SK-N-SH treated with all-trans-retinoic acid at 6 μM for 48 hours (cell line): ENCODE results near the gene OTUD1.

Source experiments
- ATAC-seq: fragments of 200-7000 bp; cut with Tn5 transposase; 3 replicates; pipeline ENCODE4 v1.9.1; 2020; ENCODE audit warnings: mild to moderate bottlenecking, moderate library complexity
- ARNTL ChIP-seq: fragments of 450-650 bp; formaldehyde crosslinking; IDR thresholded peaks from 2 replicates; pipeline ENCODE4 v1.5.0; 2020; ENCODE audit warnings: low read depth, mild to moderate bottlenecking, moderate library complexity, borderline replicate concordance
- BACH2 ChIP-seq: fragments of 250-450 bp; sonication (Bioruptor Pico); IDR thresholded peaks from 2 replicates; pipeline ENCODE4 v1.9.0; 2021; ENCODE audit warnings: mild to moderate bottlenecking, borderline replicate concordance
- CREB5 ChIP-seq: fragments of 250-450 bp; sonication (Bioruptor Pico); IDR thresholded peaks from 2 replicates; pipeline ENCODE4 v1.5.1; 2020; ENCODE audit warnings: low read depth, mild to moderate bottlenecking, moderate library complexity
- CSDC2 ChIP-seq: fragments of 250-450 bp; sonication (Bioruptor Pico); IDR thresholded peaks from 2 replicates; pipeline ENCODE4 v1.5.0; 2020; ENCODE audit warnings: mild to moderate bottlenecking, moderate library complexity
- CSRNP3 ChIP-seq: fragments of 250-450 bp; sonication (Bioruptor Pico); IDR thresholded peaks from 2 replicates; pipeline ENCODE4 v1.5.1; 2021; ENCODE audit warnings: mild to moderate bottlenecking, moderate library complexity
- ESRRG ChIP-seq: fragments of 250-450 bp; sonication (Bioruptor Pico); IDR thresholded peaks from 2 replicates; pipeline ENCODE4 v1.6.1; 2021; ENCODE audit warnings: mild to moderate bottlenecking
- GLIS3 ChIP-seq: fragments of 250-450 bp; sonication (Bioruptor Pico); IDR thresholded peaks from 2 replicates; pipeline ENCODE4 v1.5.0; 2020; ENCODE audit warnings: mild to moderate bottlenecking, moderate library complexity
- ISL1 ChIP-seq: fragments of 250-450 bp; sonication (Bioruptor Pico); IDR thresholded peaks from 2 replicates; pipeline ENCODE4 v2.1.2; 2022; ENCODE audit warnings: mild to moderate bottlenecking, moderate library complexity
- PATZ1 ChIP-seq: fragments of 250-450 bp; sonication (Bioruptor Pico); IDR thresholded peaks from 2 replicates; pipeline ENCODE4 v1.8.0; 2020; ENCODE audit warnings: mild to moderate bottlenecking, moderate library complexity, borderline replicate concordance
- PPARA ChIP-seq: fragments of 250-450 bp; sonication (Bioruptor Pico); IDR thresholded peaks from 2 replicates; pipeline ENCODE4 v1.5.0; 2020; ENCODE audit warnings: mild to moderate bottlenecking, borderline replicate concordance
- RARB ChIP-seq: fragments of 250-450 bp; sonication (Bioruptor Pico); IDR thresholded peaks from 2 replicates; pipeline ENCODE4 v1.8.0; 2021; ENCODE audit warnings: mild to moderate bottlenecking, moderate library complexity
- SNAI2 ChIP-seq: fragments of 250-450 bp; sonication (Bioruptor Pico); IDR thresholded peaks from 2 replicates; pipeline ENCODE4 v1.5.0; 2020; ENCODE audit warnings: mild to moderate bottlenecking, moderate library complexity
- TCF4 ChIP-seq: fragments of 250-450 bp; sonication (Bioruptor Pico); IDR thresholded peaks from 2 replicates; pipeline ENCODE4 v1.8.0; 2021; ENCODE audit warnings: mild to moderate bottlenecking, moderate library complexity, borderline replicate concordance
- TOX ChIP-seq: fragments of 250-450 bp; sonication (Bioruptor Pico); IDR thresholded peaks from 2 replicates; pipeline ENCODE4 v1.8.0; 2021; ENCODE audit warnings: mild to moderate bottlenecking, moderate library complexity, borderline replicate concordance
- TSHZ2 ChIP-seq: fragments of 250-450 bp; sonication (Bioruptor Pico); IDR thresholded peaks from 2 replicates; pipeline ENCODE4 v1.5.0; 2020; ENCODE audit warnings: mild to moderate bottlenecking, moderate library complexity
- ZC3H10 ChIP-seq: fragments of 250-450 bp; sonication (Bioruptor Pico); IDR thresholded peaks from 2 replicates; pipeline ENCODE4 v1.5.1; 2021; ENCODE audit warnings: mild to moderate bottlenecking, moderate library complexity
- ZFP3 ChIP-seq: fragments of 250-450 bp; sonication (Bioruptor Pico); IDR thresholded peaks from 2 replicates; pipeline ENCODE4 v1.5.0; 2020; ENCODE audit warnings: mild to moderate bottlenecking, moderate library complexity
- ZFP30 ChIP-seq: fragments of 450-650 bp; formaldehyde crosslinking; IDR thresholded peaks from 2 replicates; pipeline ENCODE4 v1.5.0; 2022; ENCODE audit warnings: mild to moderate bottlenecking, moderate library complexity
- ZNF565 ChIP-seq: fragments of 450-650 bp; formaldehyde crosslinking; conservative IDR thresholded peaks from 2 replicates; pipeline ENCODE4 v1.5.0; 2020; ENCODE audit warnings: low read depth, mild to moderate bottlenecking, moderate library complexity
- ZNF8 ChIP-seq: fragments of 450-650 bp; formaldehyde crosslinking; IDR thresholded peaks from 2 replicates; pipeline ENCODE4 v1.5.0; 2020; ENCODE audit warnings: mild to moderate bottlenecking, moderate library complexity

The OTUD1 gene

GRCh38 chr10:23478570-23478969 lies 39.7 kb downstream of the OTUD1 start:
- ATAC-seq: no peak
- TF ChIP-seq CSRNP3 (CRISPR knock-in tag) (no peak), PATZ1 (CRISPR knock-in tag) (no peak), RARB (CRISPR knock-in tag) (no peak)

- no peak for ATAC-seq
- TF ChIP-seq ZFP30 (CRISPR knock-in tag): no peak
- no peak for TF ChIP-seq ZC3H10 (CRISPR knock-in tag)
- no peak for TF ChIP-seq ISL1 (CRISPR knock-in tag)
- no peak for TF ChIP-seq CREB5
- TF ChIP-seq ESRRG (CRISPR knock-in tag): no peak
- TF ChIP-seq GLIS3 (CRISPR knock-in tag): no peak
- no peak for TF ChIP-seq BACH2 (CRISPR knock-in tag)
- no peak for TF ChIP-seq PATZ1 (CRISPR knock-in tag)
- TF ChIP-seq TSHZ2 (CRISPR knock-in tag): no peak
- no peak for TF ChIP-seq CSDC2 (CRISPR knock-in tag)
- TF ChIP-seq SNAI2 (CRISPR knock-in tag): no peak
- TF ChIP-seq ZFP3: no peak
- no peak for TF ChIP-seq TOX (CRISPR knock-in tag)
- TF ChIP-seq TCF4 (CRISPR knock-in tag): no peak
- no peak for TF ChIP-seq ARNTL (CRISPR knock-in tag)
- no peak for TF ChIP-seq RARB (CRISPR knock-in tag)
- TF ChIP-seq CSRNP3 (CRISPR knock-in tag): no peak
- TF ChIP-seq PPARA: no peak
- no peak for TF ChIP-seq ZNF8 (CRISPR knock-in tag)
- TF ChIP-seq ZNF565 (CRISPR knock-in tag): no peak
Measured at GRCh38 chr10:23479798-23480473, 41.1 kb downstream of the OTUD1 start.
